Measurements from ENCODE around the gene OR5P2. TPM values are rescaled to one million over a fixed set of nuclear protein-coding genes. Genes with fewer than 3 reads are reported as not detected.
"Not testable (repeated sequence)": the region's sequence is repeated elsewhere in the genome, so short reads cannot be mapped to it uniquely, and the experiment has no call there.

Gene OR5P2
- total RNA-seq (2014; rRNA removed; shearing (Covaris generic)) = 1.2 TPM in 1 of 2 replicates, not detected in the other

GRCh38 chr11:7796842-7797241 lies at the start of gene OR5P2:
OR5P2 (minus strand) TSS chr11:7796942; CDS start chr11:7796942, 0 bp downstream.
- in situ Hi-C loops (cut with HindIII; ENCODE audit: low sequenced_read_pairs) = no loop called here
- no peak for DNase-seq (ENCODE audit: low spot score)

- in situ Hi-C loops (cut with HindIII; ENCODE audit: low sequenced_read_pairs) = no loop called here
- no peak for DNase-seq (ENCODE audit: low spot score)
Measured at GRCh38 chr11:7846003-7846402, 49.3 kb upstream of the OR5P2 start.

GRCh38 chr11:7844986-7845385 lies 48.2 kb upstream of the OR5P2 start:
- no peak for DNase-seq (ENCODE audit: low spot score)
- in situ Hi-C loops (cut with HindIII; ENCODE audit: low sequenced_read_pairs) = no loop called here

- in situ Hi-C loops (cut with HindIII; ENCODE audit: low sequenced_read_pairs) = no loop called here
- DNase-seq (ENCODE audit: low spot score) = no peak
Measured at GRCh38 chr11:7844521-7844920, 47.8 kb upstream of the OR5P2 start.

GRCh38 chr11:7840578-7840977 lies 43.8 kb upstream of the OR5P2 start:
- DNase-seq (ENCODE audit: low spot score) = no peak
- in situ Hi-C loops (cut with HindIII; ENCODE audit: low sequenced_read_pairs) = no loop called here

GRCh38 chr11:7833527-7833926 lies 36.8 kb upstream of the OR5P2 start:
- no peak for DNase-seq (ENCODE audit: low spot score)
- in situ Hi-C loops (cut with HindIII; ENCODE audit: low sequenced_read_pairs) = no loop called here

- DNase-seq (ENCODE audit: low spot score) = no peak
- in situ Hi-C loops (cut with HindIII; ENCODE audit: low sequenced_read_pairs) = no loop called here
Measured at GRCh38 chr11:7830740-7831139, 34.0 kb upstream of the OR5P2 start, which contains the start of gene OR5P3. OR5P3 (minus strand) TSS chr11:7830840.

GRCh38 chr11:7826324-7826723 lies 29.6 kb upstream of the OR5P2 start:
- in situ Hi-C loops (cut with HindIII; ENCODE audit: low sequenced_read_pairs) = no loop called here
- no peak for DNase-seq (ENCODE audit: low spot score)

- DNase-seq (ENCODE audit: low spot score); in situ Hi-C loops (cut with HindIII; ENCODE audit: low sequenced_read_pairs): not testable (repeated sequence)
Measured at GRCh38 chr11:7820417-7820816, 23.7 kb upstream of the OR5P2 start.

- in situ Hi-C loops (cut with HindIII; ENCODE audit: low sequenced_read_pairs) = not testable (repeated sequence)
Measured at GRCh38 chr11:7814897-7815296, 18.2 kb upstream of the OR5P2 start.

GRCh38 chr11:7810301-7810700 lies 13.6 kb upstream of the OR5P2 start:
- DNase-seq (ENCODE audit: low spot score); in situ Hi-C loops (cut with HindIII; ENCODE audit: low sequenced_read_pairs): not testable (repeated sequence)

More at GRCh38 chr11:7814897-7815296, 18.2 kb upstream of the OR5P2 start:
- not testable (repeated sequence) for DNase-seq (ENCODE audit: low spot score)

- no peak for DNase-seq (ENCODE audit: low spot score)
- in situ Hi-C loops (cut with HindIII; ENCODE audit: low sequenced_read_pairs) = no loop called here
Measured at GRCh38 chr11:7793233-7793632, 3.5 kb downstream of the OR5P2 start.

- in situ Hi-C loops (cut with HindIII; ENCODE audit: low sequenced_read_pairs) = no loop called here
- no peak for DNase-seq (ENCODE audit: low spot score)
Measured at GRCh38 chr11:7787239-7787638, 9.5 kb downstream of the OR5P2 start.

- in situ Hi-C loops (cut with HindIII; ENCODE audit: low sequenced_read_pairs) = no loop called here
- DNase-seq (ENCODE audit: low spot score) = no peak
Measured at GRCh38 chr11:7775689-7776088, 21.1 kb downstream of the OR5P2 start.

GRCh38 chr11:7764301-7764700 lies 32.4 kb downstream of the OR5P2 start:
- in situ Hi-C loops (cut with HindIII; ENCODE audit: low sequenced_read_pairs); DNase-seq (ENCODE audit: low spot score): not testable (repeated sequence)

- in situ Hi-C loops (cut with HindIII; ENCODE audit: low sequenced_read_pairs) = no loop called here
- no peak for DNase-seq (ENCODE audit: low spot score)
Measured at GRCh38 chr11:7759010-7759409, 37.7 kb downstream of the OR5P2 start.

- DNase-seq (ENCODE audit: low spot score) = no peak
- in situ Hi-C loops (cut with HindIII; ENCODE audit: low sequenced_read_pairs) = no loop called here
Measured at GRCh38 chr11:7749456-7749855, 47.3 kb downstream of the OR5P2 start.

Other genes starting within 250 kb of the OR5P2 start
- gene CYB5R2, start 123.4 kb downstream of the OR5P2 start, total RNA-seq (2014; rRNA removed; shearing (Covaris generic)) = 7.7 and 9.0 TPM in 2 replicates
- gene OVCH2, start 90.5 kb downstream of the OR5P2 start, total RNA-seq (2014; rRNA removed; shearing (Covaris generic)) = 8.3 and 10.7 TPM in 2 replicates
- gene OR5P3, start 33.9 kb upstream of the OR5P2 start, total RNA-seq (2014; rRNA removed; shearing (Covaris generic)) = 0.25 and 0.41 TPM in 2 replicates
- not detected in 2 replicates for gene OR10A6, start 134.3 kb upstream of the OR5P2 start, total RNA-seq (2014; rRNA removed; shearing (Covaris generic))
- not detected in 2 replicates for gene OR10A3, start 144.8 kb upstream of the OR5P2 start, total RNA-seq (2014; rRNA removed; shearing (Covaris generic))
- not detected in 2 replicates for gene NLRP10, start 168.5 kb upstream of the OR5P2 start, total RNA-seq (2014; rRNA removed; shearing (Covaris generic))
- gene EIF3F, start 190.4 kb upstream of the OR5P2 start, total RNA-seq (2014; rRNA removed; shearing (Covaris generic)) = 1,056 and 1,145 TPM in 2 replicates